ENCODE measurements around the gene ASGR1.

DNA sequence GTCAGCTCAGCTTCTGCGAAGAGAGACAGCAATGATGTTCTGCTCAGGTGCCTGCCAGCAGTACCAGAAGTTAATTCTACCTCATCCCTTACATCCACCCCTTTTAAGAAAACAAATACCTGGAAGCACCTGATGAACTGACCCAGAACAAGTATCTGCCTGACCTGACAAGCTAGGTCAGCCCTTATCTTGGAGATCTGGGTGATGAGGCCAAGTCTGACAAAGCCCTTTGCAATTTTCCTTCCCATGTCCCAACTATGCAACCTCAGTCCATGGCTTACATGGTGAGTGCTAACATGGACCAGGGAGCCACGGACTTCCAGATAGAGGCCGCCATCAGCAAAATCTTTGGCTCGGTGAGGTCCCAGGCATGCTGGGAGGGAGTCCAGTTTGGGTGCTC, 44.2 kb upstream of the ASGR1 start:
- TF ChIP-seq ISL1 (CRISPR knock-in tag; IDR thresholded peaks at IDR 0.05), result no peak
- no peak for TF ChIP-seq ZNF8 (CRISPR knock-in tag; IDR thresholded peaks at IDR 0.05)
- TF ChIP-seq BACH2 (CRISPR knock-in tag; IDR thresholded peaks at IDR 0.05; ENCODE audit: borderline replicate concordance), result no peak
- TF ChIP-seq, protein P1, sequence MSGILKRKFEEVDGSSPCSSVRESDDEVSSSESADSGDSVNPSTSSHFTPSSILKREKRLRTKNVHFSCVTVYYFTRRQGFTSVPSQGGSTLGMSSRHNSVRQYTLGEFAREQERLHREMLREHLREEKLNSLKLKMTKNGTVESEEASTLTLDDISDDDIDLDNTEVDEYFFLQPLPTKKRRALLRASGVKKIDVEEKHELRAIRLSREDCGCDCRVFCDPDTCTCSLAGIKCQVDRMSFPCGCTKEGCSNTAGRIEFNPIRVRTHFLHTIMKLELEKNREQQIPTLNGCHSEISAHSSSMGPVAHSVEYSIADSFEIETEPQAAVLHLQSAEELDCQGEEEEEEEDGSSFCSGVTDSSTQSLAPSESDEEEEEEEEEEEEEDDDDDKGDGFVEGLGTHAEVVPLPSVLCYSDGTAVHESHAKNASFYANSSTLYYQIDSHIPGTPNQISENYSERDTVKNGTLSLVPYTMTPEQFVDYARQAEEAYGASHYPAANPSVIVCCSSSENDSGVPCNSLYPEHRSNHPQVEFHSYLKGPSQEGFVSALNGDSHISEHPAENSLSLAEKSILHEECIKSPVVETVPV (CRISPR knock-in tag; IDR thresholded peaks at IDR 0.05), result no peak
- TF ChIP-seq OSR1 (CRISPR knock-in tag; IDR thresholded peaks at IDR 0.05), result no peak
- TF ChIP-seq ZNF565 (CRISPR knock-in tag; conservative IDR thresholded peaks at IDR 0.05; ENCODE audit: low read depth), result no peak
- no peak for TF ChIP-seq ZNF70 (CRISPR knock-in tag; IDR thresholded peaks at IDR 0.05)
- TF ChIP-seq, protein P2, sequence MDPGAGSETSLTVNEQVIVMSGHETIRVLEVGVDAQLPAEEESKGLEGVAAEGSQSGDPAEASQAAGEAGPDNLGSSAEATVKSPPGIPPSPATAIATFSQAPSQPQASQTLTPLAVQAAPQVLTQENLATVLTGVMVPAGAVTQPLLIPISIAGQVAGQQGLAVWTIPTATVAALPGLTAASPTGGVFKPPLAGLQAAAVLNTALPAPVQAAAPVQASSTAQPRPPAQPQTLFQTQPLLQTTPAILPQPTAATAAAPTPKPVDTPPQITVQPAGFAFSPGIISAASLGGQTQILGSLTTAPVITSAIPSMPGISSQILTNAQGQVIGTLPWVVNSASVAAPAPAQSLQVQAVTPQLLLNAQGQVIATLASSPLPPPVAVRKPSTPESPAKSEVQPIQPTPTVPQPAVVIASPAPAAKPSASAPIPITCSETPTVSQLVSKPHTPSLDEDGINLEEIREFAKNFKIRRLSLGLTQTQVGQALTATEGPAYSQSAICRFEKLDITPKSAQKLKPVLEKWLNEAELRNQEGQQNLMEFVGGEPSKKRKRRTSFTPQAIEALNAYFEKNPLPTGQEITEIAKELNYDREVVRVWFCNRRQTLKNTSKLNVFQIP (CRISPR knock-in tag; IDR thresholded peaks at IDR 0.05; ENCODE audit: borderline replicate concordance, low read depth), result no peak
- TF ChIP-seq, protein P3, sequence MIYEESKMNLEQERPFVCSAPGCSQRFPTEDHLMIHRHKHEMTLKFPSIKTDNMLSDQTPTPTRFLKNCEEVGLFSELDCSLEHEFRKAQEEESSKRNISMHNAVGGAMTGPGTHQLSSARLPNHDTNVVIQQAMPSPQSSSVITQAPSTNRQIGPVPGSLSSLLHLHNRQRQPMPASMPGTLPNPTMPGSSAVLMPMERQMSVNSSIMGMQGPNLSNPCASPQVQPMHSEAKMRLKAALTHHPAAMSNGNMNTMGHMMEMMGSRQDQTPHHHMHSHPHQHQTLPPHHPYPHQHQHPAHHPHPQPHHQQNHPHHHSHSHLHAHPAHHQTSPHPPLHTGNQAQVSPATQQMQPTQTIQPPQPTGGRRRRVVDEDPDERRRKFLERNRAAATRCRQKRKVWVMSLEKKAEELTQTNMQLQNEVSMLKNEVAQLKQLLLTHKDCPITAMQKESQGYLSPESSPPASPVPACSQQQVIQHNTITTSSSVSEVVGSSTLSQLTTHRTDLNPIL (CRISPR knock-in tag; IDR thresholded peaks at IDR 0.05; ENCODE audit: low read depth), result no peak
- no peak for TF ChIP-seq ZFP3 (CRISPR knock-in tag; IDR thresholded peaks at IDR 0.05)
